H1 (cell line): ENCODE measurements around the gene PDE9A. TPM values are rescaled to one million over a fixed set of nuclear protein-coding genes. Genes with fewer than 3 reads are reported as not detected.

Experiments used
- CHD7 ChIP-seq: fragments of 300-600 bp; sonication (generic); IDR thresholded peaks from 2 replicates; pipeline ENCODE4 v1.7.1; 2012; ENCODE audit warnings: low read length, moderate library complexity, mild to moderate bottlenecking, inconsistent platforms; ENCODE audit not compliant: insufficient replicate concordance
- MAFK ChIP-seq: IDR thresholded peaks from 2 replicates; pipeline ENCODE4 v1.6.1; 2012; ENCODE audit warnings: low read depth, mild to moderate bottlenecking, improper control_type of control experiment, low read length
- MAX ChIP-seq: IDR thresholded peaks from 2 replicates; pipeline ENCODE4 v1.6.1; 2012; ENCODE audit warnings: inconsistent platforms
- RBBP5 ChIP-seq: IDR thresholded peaks from 2 replicates; pipeline ENCODE4 v1.7.1; 2012; ENCODE audit warnings: low read depth, mild to moderate bottlenecking, inconsistent platforms, low read length, moderate library complexity, borderline replicate concordance
- polyA plus RNA-seq, 7 experiments: library from polyadenylated mRNA; depleted of rRNA in 3 of 7; stranded (reverse) in 5 of 7; unstranded in 2 of 7; fragments of >200 nt in 5 of 7; fragments of 200-250 nt in 2 of 7; gene quantifications; 1 replicate in 5 of 7; 2 replicates in 1 of 7; 4 replicates in 1 of 7; pipeline versions ENCODE4 v1.2.1 to v1.2.3, GENCODE V29; 2011 to 2013; ENCODE audit warnings: missing spikeins in 2 of 7, mixed read lengths in 2 of 7
- total RNA-seq: library from RNA; stranded (reverse); fragmentation: NEBNext Ultra II Directional; extraction: Animal tissue kit (Norgen Biotek cat#: 25700); gene quantifications from 2 replicates; pipeline ENCODE4 v1.2.1, GENCODE V29; 2021

The PDE9A gene
- total and polyA plus RNA-seq, 2 of the 8 experiments (the other 6 are each of a cell fraction or from before 2014, with no cell fraction given), result 39.2 to 45.9 TPM

GRCh38 chr21:42746240-42746592 lies 92.8 kb downstream of the PDE9A start (continued):
- TF ChIP-seq MAFK, result no peak
- TF ChIP-seq CHD7, result no peak
- no peak for TF ChIP-seq RBBP5
- TF ChIP-seq MAX, result no peak
